Activated naive CD8-positive, alpha-beta T cell treated with anti-CD3 and anti-CD28 coated beads, Interleukin-2, amount 50 U/mL, for 16 hours (primary cell): ENCODE data around the gene IMPACT.

Experiments
- DNase-seq: peaks from one replicate; pipeline ENCODE4 v3.0.0-alpha.2; 2020; ENCODE audit warnings: low read depth, low spot score

The IMPACT gene

GRCh38 chr18:24421831-24422230, 4.6 kb upstream of the IMPACT start:
- no peak for DNase-seq

GRCh38 chr18:24426073-24426397, 435 bp upstream of the IMPACT start:
- no peak for DNase-seq

- no peak for DNase-seq
These were observed 1.0 kb downstream of the IMPACT start for GRCh38 chr18:24427484-24427883.

- no peak for DNase-seq
These were observed 2.2 kb downstream of the IMPACT start for GRCh38 chr18:24428709-24429108.

DNA sequence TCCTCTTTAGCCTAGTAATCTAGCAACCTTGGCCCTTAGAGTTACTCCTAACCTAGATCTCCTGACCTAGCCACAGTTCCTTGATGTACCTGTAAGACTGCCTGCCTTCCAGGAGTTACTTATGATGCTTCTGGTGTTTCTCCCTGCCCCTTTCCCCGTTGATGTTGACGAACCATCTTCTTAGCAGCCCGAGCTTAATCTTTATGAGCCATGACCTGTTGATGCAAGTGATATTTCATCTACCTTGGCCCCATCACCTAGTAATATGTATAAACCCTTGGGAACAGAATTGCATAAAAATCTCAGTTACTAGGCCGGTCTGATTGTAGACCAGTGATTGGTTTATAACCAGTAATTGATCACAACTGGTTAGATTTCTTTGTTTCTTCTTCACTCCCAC, 2.7 kb downstream of the IMPACT start:
- no peak for DNase-seq

DNA sequence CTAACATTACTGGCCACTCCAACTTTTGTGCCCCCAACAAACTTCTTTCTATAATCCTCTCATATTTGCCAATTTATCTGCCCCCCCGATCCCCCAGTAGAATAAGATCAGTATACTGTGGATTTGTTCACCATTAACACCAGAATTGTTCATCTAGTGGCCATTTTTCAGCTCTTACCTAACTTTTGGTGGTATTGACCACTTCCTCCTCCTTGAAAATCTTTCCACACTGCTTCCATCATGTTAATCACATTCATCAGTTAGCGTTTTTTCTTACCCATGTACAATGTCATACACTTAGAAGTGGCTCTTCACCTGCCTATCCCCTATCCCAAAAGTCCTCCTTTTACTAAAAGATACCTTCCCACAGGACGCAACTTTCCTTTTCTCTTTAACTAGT, 6.1 kb downstream of the IMPACT start:
- DNase-seq: no peak

DNA sequence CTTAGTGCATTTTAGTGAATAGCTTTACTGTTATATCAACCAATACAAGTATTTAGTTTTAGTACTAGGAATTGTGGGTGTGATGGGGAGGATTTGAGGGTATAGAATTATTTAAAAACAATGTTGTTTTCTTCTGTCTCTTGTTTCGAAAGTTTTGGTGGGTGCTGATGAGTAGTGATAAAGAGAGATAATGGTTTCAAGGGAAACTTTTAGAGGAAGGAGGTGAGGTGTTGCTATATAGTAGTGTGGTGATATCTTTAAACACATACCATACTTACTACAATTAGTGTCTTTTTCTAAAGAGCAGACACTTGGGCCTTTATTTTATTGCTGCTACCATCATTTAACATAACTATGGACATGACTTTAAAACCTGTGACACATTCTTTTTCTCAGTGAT, 10.5 kb downstream of the IMPACT start:
- DNase-seq: no peak

GRCh38 chr18:24443870-24444269, 17.4 kb downstream of the IMPACT start:
- DNase-seq: no peak

DNA sequence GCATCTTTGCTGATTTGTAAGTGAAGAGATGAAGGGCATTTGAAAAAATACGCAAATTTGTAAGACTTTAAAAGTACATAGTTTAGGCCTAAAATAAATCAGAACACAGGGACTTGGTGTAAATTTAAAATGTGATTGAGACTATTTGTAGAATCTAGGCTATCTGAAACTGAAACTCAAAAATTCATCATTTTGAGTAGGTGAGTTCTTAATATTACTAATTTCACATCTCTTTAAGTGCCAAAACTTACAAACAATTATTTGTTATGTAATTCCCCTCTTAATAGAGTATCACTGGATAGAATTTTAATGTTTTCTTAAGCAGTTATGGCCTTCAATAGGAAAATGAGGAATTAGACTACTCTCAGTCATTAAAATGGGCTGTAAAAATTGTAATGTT, 20.0 kb downstream of the IMPACT start:
- no peak for DNase-seq

- no peak for DNase-seq
These were observed 20.6 kb downstream of the IMPACT start for GRCh38 chr18:24446953-24447538.

GRCh38 chr18:24447961-24448360, 21.5 kb downstream of the IMPACT start:
- DNase-seq: no peak

DNA sequence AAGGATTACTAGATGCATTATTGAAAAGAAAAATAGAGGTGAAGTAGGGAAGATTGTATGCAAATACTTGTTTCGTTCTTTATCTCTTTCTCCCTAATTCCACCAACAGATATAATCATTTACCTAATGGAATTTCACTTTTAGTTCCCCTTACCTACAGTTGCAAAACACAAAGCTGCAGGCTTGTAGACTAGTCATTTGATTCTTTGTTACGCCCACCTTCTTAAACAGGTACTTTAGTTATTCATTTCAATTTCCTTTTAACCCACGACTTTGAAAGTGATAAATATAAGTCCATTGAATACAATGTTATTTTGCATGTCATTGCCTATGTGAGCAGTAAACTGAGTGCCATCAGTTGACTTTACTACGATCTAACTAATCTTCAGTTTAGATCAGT, 30.1 kb downstream of the IMPACT start:
- no peak for DNase-seq

DNA sequence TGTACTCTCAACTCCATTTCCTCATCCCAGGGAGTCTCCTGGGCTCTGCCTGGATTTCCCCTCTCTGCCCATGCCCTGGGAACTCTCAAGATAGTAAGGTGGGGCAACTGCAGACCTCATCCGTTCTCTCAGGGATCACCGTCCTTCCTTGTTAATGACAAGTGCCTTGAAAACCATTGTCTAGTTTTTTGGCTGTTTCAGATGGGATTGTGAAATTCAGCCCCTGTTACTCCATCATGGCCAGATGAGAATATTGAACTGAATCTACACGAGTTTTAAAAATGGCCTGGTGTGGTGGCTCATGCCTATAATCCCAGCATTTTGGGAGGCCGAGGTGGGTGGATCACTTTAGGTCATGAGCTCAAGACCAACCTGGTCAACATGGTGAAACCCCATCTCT, 33.3 kb downstream of the IMPACT start:
- no peak for DNase-seq

GRCh38 chr18:24460388-24460787, 33.9 kb downstream of the IMPACT start, which contains the start of gene HRH4:
Gene HRH4, plus strand, starts transcription at chr18:24460637. Its CDS starts 92 bp downstream, at chr18:24460729.
- no peak for DNase-seq

GRCh38 chr18:24461996-24462395, 35.5 kb downstream of the IMPACT start:
- no peak for DNase-seq

DNA sequence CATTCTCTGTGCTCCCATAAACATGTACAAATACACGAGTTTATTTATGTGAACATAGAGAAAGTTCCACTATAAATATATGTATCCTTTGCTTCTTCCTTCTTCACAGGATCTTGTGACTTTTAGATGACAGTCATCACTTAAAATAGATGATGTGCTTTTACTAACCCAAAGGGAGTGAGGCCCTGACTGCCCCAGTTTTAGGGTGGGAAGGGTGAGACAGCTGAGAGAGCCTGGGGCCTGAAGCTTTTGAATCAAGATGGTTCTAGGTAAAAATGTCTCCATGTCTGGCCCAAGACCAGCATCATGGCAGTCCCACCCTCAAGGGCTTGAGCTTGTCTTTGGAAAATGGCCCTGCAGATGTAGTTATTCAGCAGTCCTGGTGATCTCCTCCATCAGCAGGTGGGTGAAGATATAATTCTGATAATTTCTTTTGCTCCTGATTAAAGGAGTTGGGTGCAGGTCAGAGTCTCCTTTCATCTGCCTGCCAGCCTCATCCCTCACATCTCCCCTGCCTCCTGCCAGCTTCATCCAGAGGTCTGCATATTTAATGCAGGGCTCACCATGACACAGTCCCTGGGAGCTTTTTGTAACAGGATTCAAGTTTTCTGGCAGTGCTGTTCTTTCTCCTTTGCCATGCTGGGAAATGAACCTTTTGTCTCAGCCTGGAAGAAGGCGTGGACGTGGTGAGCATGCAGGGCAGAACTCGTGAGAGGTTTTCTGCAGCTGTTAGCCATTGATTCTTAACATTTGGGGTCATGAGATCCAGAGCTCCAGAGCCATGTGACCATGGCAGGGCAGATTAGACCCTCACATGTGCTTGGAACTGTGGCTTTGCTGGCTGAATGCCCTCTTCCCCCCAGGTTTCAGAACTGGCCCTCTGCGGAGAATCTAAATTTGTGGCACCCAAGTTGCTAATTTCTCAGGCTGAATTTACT, 36.6 kb downstream of the IMPACT start:
- DNase-seq: no peak

DNA sequence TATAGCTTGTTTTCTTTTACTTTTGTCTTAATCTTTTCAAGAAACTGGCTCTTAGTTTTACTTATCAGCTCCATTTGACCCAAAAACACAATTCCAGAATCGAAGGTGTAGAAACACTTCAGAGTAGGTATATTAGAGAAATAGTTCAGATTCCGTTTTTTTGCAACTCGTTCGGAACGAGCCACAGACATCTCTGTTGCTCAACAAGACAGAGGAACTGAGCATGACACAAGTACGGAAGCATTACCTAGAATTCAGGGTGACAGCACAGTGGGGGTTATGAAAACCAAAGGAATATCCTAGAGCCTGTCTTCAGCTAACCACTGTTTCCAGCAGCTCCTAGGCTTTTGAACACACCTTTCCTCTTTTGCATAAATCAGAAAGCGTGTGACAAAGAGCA, 39.0 kb downstream of the IMPACT start:
- DNase-seq: no peak

DNA sequence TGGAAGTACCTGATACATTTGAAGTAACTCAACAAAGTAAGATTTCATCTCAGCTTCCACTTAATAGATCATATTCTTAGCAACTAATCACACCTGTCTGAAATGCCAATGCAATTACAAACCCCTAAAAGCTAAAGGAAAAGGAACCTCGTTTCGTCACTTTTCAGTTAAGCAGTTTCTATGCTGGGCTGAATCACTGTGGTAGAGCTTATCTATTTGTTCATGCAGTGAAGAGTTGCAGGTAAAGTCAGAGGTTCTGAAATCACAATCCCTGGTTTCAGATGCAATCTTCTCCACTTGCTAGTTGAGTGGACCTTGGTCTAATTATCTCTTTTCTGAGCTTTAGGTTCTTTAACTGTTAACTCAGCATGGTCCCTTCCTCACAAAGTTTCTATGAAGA, 40.3 kb downstream of the IMPACT start:
- no peak for DNase-seq

DNA sequence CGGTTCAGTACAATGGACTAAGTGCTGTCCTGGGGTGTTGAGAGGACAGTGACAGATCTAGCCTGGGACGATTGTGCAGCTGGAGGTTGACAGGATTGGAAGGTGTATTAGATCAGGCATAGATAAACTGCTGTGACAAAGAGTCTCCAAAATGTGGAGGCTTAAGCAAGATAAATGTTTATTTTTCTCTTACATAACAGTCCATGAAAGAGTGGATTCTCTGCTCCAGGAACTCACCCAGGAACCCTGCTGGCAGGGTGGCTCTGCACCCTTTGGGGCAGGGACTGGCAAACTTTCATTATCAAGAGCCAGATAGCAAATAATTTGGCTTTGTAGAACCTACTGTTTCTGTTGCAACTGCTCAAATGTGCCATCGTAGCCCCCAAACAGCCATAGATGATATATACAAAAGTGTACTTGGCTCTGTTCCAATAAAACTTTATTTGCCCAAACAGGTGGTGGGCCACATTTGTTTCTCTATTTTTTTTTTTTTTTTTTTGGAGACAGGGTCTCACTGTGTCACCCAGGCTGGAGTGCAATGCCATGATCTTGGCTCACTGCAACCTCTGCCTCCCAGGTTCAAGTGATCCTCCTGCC, 43.6 kb downstream of the IMPACT start:
- no peak for DNase-seq

DNA sequence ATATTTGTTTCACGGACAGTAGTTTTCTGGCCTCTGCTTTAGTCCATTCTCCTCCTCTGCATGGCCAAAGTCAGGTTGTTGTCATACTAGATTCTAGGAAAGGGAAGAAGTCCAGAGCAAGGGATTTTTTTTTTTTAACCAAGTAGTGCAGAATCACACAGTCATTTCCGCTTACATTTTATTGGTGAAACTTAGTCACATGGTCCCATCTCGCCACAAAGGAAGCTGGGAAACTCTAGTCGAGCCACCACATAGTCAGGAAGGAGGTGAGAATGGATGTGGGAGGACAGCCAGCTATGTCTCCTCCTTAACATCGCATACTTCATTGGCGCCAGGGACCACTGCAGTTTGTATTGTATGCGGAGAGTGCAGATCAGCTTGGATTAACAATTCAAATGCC, 44.3 kb downstream of the IMPACT start:
- no peak for DNase-seq

GRCh38 chr18:24472591-24472990, 46.1 kb downstream of the IMPACT start:
- DNase-seq: no peak

GRCh38 chr18:24474406-24474805, 47.9 kb downstream of the IMPACT start:
- no peak for DNase-seq
